ENCODE results near the gene ZNF892. TPM values are rescaled to one million over a fixed set of nuclear protein-coding genes. Genes with fewer than 3 reads are reported as not detected.
A peak's percentile ranks its signal among the peaks of the same experiment; 100 is the strongest.

The ZNF892 gene
- total and polyA plus RNA-seq, 2 experiments from 2014 or later: 0.79 to 3.0 TPM

DNA sequence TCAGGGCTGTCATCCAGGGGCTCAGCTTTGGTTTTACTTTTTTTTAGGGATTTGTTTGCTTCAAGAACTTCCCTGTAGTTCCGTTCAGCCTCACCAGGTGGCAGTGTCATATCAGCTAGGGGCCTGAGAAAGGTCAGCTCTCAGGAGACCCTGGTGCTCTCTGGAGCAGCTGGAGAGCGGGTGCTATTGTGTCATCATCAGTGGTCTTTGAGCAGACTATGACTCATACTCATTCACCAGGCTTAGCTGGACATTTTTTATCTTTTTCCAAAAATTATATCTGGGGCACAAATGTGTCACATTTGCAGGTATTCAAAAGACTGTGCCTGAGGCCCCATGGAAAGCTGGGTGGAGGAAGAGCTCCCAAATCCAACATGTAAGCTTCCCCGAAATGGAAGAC is 24.4 kb downstream of the ZNF892 start:
- H3K4me2 ChIP-seq (ENCODE audit: unreplicated experiment): no peak overlapping the region
- H2AFZ ChIP-seq: no peak overlapping the region
- 28 to 32% methylated on average over 3 of the region's 3 CpGs for WGBS, 2 experiments (ENCODE audit: low coverage in 1 of 2, low lambda C conversion rate in 2 of 2, missing lambda C conversion rate in 2 of 2)
- H4K20me1 ChIP-seq (ENCODE audit: insufficient read depth): no peaks in the 10 kb centered on the region
- DNase-seq: peak; percentile 69
- H3K27me3 ChIP-seq (replicated peaks; ENCODE audit: insufficient read depth): 0 out of 2 replicates have a peak, but pooled peaks cover 6% of the 10 kb centered on the region
- no peaks in the 10 kb centered on the region for H3K4me1 ChIP-seq (ENCODE audit: insufficient read depth)
- H3K9me2 ChIP-seq (ENCODE audit: insufficient read depth): no peaks in the 10 kb centered on the region
- in situ Hi-C loops (cut with MboI): no loop called here
- H3K27ac ChIP-seq: no peak overlapping the region
- no peaks in the 10 kb centered on the region for H3K9me3 ChIP-seq (ENCODE audit: low read depth)
- no peaks in the 10 kb centered on the region for H3K79me2 ChIP-seq (ENCODE audit: insufficient read depth)
- no peaks in the 10 kb centered on the region for H3F3A ChIP-seq (ENCODE audit: insufficient read depth)
- no peak for TF ChIP-seq EZH2 (IDR thresholded peaks at IDR 0.05; ENCODE audit: insufficient read depth, poor library complexity, severe bottlenecking)
- TF ChIP-seq EZH2phosphoT487 (IDR thresholded peaks at IDR 0.05; ENCODE audit: insufficient read depth, low read depth): no peak
- no peak overlapping the region for H3K9ac ChIP-seq
- H3K36me3 ChIP-seq (ENCODE audit: low read depth): no peaks in the 10 kb centered on the region
- H3K4me3 ChIP-seq: no peak overlapping the region

DNA sequence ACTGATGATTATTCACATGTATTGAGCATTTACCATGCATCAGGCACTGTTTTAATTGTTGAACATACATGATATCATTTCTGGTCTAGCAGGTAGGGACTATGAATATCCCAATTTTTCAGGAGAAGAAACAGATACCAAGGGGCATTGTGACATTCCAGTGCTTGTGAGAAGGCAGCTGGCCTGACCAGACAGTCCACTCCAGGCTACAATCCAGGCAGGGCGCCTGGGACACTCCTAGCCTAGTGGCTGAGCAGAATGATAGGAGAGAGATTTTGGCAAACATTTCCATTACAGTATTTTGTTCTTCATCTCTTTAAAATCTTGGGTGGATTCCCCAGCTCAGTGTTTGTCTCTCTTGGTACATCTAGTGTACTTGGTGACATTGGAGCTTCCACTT is 24.9 kb downstream of the ZNF892 start:
- no peak overlapping the region for H2AFZ ChIP-seq
- in situ Hi-C loops (cut with MboI): no loop called here
- H3K36me3 ChIP-seq (ENCODE audit: low read depth): no peaks in the 10 kb centered on the region
- no peak for TF ChIP-seq EZH2 (IDR thresholded peaks at IDR 0.05; ENCODE audit: insufficient read depth, poor library complexity, severe bottlenecking)
- TF ChIP-seq EZH2phosphoT487 (IDR thresholded peaks at IDR 0.05; ENCODE audit: insufficient read depth, low read depth): no peak
- 0 out of 2 replicates have a peak, but pooled peaks cover 6% of the 10 kb centered on the region for H3K27me3 ChIP-seq (replicated peaks; ENCODE audit: insufficient read depth)
- no peak overlapping the region for H3K4me2 ChIP-seq (ENCODE audit: unreplicated experiment)
- H3K4me1 ChIP-seq (ENCODE audit: insufficient read depth): no peaks in the 10 kb centered on the region
- H3K9ac ChIP-seq: no peak overlapping the region
- 69 to 85% methylated on average over 1 of the region's 1 CpG for WGBS, 2 experiments (ENCODE audit: low coverage in 1 of 2, low lambda C conversion rate in 2 of 2, missing lambda C conversion rate in 2 of 2)
- H3K79me2 ChIP-seq (ENCODE audit: insufficient read depth): no peaks in the 10 kb centered on the region
- no peaks in the 10 kb centered on the region for H4K20me1 ChIP-seq (ENCODE audit: insufficient read depth)
- no peaks in the 10 kb centered on the region for H3K9me2 ChIP-seq (ENCODE audit: insufficient read depth)
- H3K27ac ChIP-seq: no peak overlapping the region
- H3K9me3 ChIP-seq (ENCODE audit: low read depth): no peaks in the 10 kb centered on the region
- DNase-seq: no peak
- no peak overlapping the region for H3K4me3 ChIP-seq
- H3F3A ChIP-seq (ENCODE audit: insufficient read depth): no peaks in the 10 kb centered on the region

DNA sequence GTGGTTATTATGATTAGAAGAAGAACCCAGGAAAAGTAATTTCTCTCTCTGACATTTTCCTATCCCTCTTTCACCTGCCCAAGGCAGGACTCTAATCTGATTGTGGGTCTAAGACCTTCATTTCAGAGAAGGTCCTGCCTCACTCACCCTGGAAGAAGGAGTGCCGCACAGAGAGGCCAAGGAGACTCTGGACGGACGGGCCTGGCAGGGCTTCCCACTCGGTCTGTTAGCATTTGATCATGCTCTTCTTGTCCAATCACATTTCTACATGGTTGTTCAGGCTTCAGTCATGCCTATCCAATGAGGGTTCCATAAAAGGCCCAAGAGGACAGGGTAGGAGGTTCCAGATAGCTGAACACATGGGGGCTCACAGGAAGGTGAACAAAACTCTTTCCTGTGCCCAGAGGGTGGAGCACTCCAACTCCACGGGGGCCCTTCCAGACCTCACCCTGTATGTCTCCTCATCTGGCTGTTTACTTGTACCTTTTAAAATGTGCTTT is 27.0 kb downstream of the ZNF892 start:
- H3K79me2 ChIP-seq (ENCODE audit: insufficient read depth): no peaks in the 10 kb centered on the region
- H3K9me2 ChIP-seq (ENCODE audit: insufficient read depth): no peaks in the 10 kb centered on the region
- H3K9me3 ChIP-seq (ENCODE audit: low read depth): no peaks in the 10 kb centered on the region
- in situ Hi-C loops (cut with MboI): no loop called here
- DNase-seq: no peak
- no peaks in the 10 kb centered on the region for H3K36me3 ChIP-seq (ENCODE audit: low read depth)
- H3K4me1 ChIP-seq (ENCODE audit: insufficient read depth): no peaks in the 10 kb centered on the region
- no peak for TF ChIP-seq EZH2phosphoT487 (IDR thresholded peaks at IDR 0.05; ENCODE audit: insufficient read depth, low read depth)
- no peak for TF ChIP-seq EZH2 (IDR thresholded peaks at IDR 0.05; ENCODE audit: insufficient read depth, poor library complexity, severe bottlenecking)
- H3K27ac ChIP-seq: no peak overlapping the region
- H3K4me3 ChIP-seq: no peak overlapping the region
- H2AFZ ChIP-seq: no peak overlapping the region
- no peak overlapping the region for H3K9ac ChIP-seq
- WGBS, 2 experiments (ENCODE audit: low coverage in 1 of 2, low lambda C conversion rate in 2 of 2, missing lambda C conversion rate in 2 of 2): 74 to 76% methylated on average over 5 of the region's 5 CpGs
- no peaks in the 10 kb centered on the region for H3F3A ChIP-seq (ENCODE audit: insufficient read depth)
- H3K4me2 ChIP-seq (ENCODE audit: unreplicated experiment): no peak overlapping the region
- H3K27me3 ChIP-seq (replicated peaks; ENCODE audit: insufficient read depth): 0 out of 2 replicates have a peak, but pooled peaks cover 6% of the 10 kb centered on the region
- H4K20me1 ChIP-seq (ENCODE audit: insufficient read depth): no peaks in the 10 kb centered on the region

DNA sequence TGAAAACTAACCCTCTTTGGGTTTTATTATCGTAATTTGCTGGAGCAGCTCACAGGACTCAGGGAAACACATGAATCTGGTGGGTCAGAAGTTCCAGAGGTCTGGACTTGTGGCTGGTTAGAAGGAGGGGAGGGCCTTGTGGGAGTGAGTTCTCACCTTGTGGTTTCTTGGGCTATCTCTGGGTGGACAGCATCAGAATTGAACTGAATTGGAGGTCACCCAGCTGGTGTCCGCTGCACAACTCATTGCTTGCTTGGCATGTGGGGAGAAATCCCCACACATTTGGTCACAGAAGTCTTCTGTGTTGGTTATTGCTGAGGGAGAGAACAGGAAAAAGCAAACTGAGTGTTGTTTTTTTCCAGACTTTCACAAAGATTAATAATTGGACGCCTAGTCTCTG is 27.5 kb downstream of the ZNF892 start:
- no peak for DNase-seq
- in situ Hi-C loops (cut with MboI): no loop called here
- no peaks in the 10 kb centered on the region for H3K36me3 ChIP-seq (ENCODE audit: low read depth)
- TF ChIP-seq EZH2phosphoT487 (IDR thresholded peaks at IDR 0.05; ENCODE audit: insufficient read depth, low read depth): no peak
- no peak for TF ChIP-seq EZH2 (IDR thresholded peaks at IDR 0.05; ENCODE audit: insufficient read depth, poor library complexity, severe bottlenecking)
- H3K4me2 ChIP-seq (ENCODE audit: unreplicated experiment): no peak overlapping the region
- H3K9me3 ChIP-seq (ENCODE audit: low read depth): no peaks in the 10 kb centered on the region
- no peak overlapping the region for H3K4me3 ChIP-seq
- H2AFZ ChIP-seq: no peak overlapping the region
- no peaks in the 10 kb centered on the region for H3K9me2 ChIP-seq (ENCODE audit: insufficient read depth)
- no peaks in the 10 kb centered on the region for H3K4me1 ChIP-seq (ENCODE audit: insufficient read depth)
- no peak overlapping the region for H3K27ac ChIP-seq
- no peaks in the 10 kb centered on the region for H3K79me2 ChIP-seq (ENCODE audit: insufficient read depth)
- H3K9ac ChIP-seq: no peak overlapping the region
- 48 to 52% methylated on average over 3 of the region's 3 CpGs for WGBS, 2 experiments (ENCODE audit: low coverage in 1 of 2, low lambda C conversion rate in 2 of 2, missing lambda C conversion rate in 2 of 2)
- H4K20me1 ChIP-seq (ENCODE audit: insufficient read depth): no peaks in the 10 kb centered on the region
- H3F3A ChIP-seq (ENCODE audit: insufficient read depth): no peaks in the 10 kb centered on the region
- H3K27me3 ChIP-seq (replicated peaks; ENCODE audit: insufficient read depth): 0 out of 2 replicates have a peak, but pooled peaks cover 6% of the 10 kb centered on the region

DNA sequence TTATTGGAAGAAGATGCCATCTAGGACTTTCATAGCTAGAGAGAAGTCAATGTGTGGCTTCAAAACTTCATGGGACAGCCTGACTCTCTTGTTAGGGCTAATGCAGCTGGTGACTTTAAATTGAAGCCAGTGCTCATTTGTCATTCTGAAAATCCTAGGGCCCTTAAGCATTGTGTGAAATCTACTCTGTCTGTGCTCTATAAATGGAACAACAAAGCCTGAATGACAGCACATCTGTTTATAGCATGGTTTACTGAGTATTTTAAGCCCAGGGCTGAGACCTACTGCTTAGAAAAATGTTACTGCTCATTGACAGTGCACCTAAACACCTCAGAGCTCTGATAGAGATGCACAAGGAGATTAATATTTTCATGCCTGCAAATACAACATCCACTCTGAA is 30.8 kb downstream of the ZNF892 start:
- no peak overlapping the region for H3K27ac ChIP-seq

More for the DNA sequence above, 30.8 kb downstream of the ZNF892 start:
- H2AFZ ChIP-seq: no peak overlapping the region
- DNase-seq: no peak
- H4K20me1 ChIP-seq (ENCODE audit: insufficient read depth): no peaks in the 10 kb centered on the region
- no peaks in the 10 kb centered on the region for H3K4me1 ChIP-seq (ENCODE audit: insufficient read depth)
- no peak overlapping the region for H3K4me3 ChIP-seq
- in situ Hi-C loops (cut with MboI): no loop called here
- H3K9ac ChIP-seq: no peak overlapping the region
- H3K9me3 ChIP-seq (ENCODE audit: low read depth): no peaks in the 10 kb centered on the region
- H3K9me2 ChIP-seq (ENCODE audit: insufficient read depth): no peaks in the 10 kb centered on the region
- no peaks in the 10 kb centered on the region for H3K36me3 ChIP-seq (ENCODE audit: low read depth)
- no peaks in the 10 kb centered on the region for H3F3A ChIP-seq (ENCODE audit: insufficient read depth)
- H3K27me3 ChIP-seq (replicated peaks; ENCODE audit: insufficient read depth): 0 out of 2 replicates have a peak, but pooled peaks cover 6% of the 10 kb centered on the region
- no peaks in the 10 kb centered on the region for H3K79me2 ChIP-seq (ENCODE audit: insufficient read depth)
- no peak overlapping the region for H3K4me2 ChIP-seq (ENCODE audit: unreplicated experiment)
- no peak for TF ChIP-seq EZH2 (IDR thresholded peaks at IDR 0.05; ENCODE audit: insufficient read depth, poor library complexity, severe bottlenecking)
- TF ChIP-seq EZH2phosphoT487 (IDR thresholded peaks at IDR 0.05; ENCODE audit: insufficient read depth, low read depth): no peak

Measured in GM23248 (cell line).